Measurements from ENCODE around the gene PSMB7.

Gene PSMB7

DNA sequence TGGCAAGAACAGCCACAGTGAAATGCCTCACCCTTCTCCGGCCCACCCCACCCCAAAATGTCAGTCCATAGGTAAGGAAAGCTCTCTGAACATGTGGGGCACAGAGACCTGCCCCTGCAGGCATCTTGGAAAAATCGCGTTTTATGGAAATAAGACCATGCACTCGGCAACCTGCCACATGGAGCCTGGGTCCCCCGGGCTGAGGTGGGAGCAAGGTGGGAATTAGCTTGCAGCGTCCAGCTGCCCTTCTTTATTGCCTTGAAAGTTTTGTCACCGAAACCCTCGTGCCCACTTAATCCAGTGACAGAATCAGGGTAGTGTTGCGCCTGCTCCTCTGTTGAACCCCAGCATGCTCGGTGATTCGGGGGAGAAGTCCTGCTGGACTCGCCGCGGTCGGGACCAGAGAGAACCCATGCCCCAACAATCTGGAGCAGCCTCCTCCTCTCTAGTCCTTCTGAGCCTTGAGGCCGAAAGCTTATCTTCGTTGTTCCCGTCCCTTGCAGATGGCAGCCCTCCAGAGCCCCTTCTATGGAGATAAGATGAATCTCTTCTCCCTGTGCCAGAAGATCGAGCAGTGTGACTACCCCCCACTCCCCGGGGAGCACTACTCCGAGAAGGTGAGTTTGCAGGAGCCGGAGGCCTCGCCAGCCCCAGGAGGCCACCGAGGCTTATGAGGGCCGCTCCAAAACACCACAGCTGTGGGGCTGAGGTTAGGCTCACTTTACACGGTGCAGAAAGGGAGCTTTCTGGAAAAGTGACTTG, 67.9 kb downstream of the PSMB7 start:
- DNase-seq (ENCODE audit: extremely low read depth in 1 of 2, low read depth in 1 of 2): no peak

DNA sequence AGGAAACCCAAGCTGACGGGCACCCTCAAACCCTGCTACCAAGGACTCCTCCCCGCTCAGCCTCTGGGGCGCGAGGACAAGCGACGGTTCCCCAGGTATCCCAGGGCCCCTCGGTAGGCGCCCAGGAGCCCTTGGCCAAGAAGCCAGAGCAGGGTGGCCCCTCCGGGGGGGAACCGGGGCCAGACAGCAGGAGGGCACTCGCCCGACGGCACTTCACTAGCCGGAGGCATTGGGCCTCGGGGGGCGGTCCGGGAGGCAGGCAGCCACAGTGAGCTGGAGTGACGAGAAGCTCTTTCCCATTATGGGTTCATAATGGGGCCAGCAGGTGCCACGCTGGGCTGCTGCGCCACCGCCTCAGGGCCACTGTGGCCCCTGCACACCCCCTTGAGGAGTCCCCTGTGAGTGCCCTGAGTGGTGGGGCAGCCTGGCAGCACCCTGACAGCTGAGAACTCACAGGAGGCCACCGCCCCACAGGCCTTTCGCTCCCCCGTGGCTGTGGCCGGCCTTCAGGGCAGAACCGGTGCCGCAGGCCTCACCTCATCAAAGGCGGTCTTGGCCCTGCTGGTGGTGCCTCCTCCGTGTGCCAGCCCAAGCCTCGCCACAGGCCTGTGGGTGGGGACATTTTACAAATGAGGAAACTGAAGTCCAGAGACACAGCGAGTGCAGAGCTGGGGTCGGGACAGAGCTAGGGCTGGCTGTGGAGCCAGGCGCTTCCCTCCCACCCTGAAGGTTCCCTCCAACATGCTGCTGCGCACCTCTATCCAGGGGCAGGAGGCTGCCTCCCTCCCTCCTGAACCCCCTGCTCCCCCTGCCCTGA, 68.7 kb downstream of the PSMB7 start:
- no peak for DNase-seq (ENCODE audit: extremely low read depth in 1 of 2, low read depth in 1 of 2)

DNA sequence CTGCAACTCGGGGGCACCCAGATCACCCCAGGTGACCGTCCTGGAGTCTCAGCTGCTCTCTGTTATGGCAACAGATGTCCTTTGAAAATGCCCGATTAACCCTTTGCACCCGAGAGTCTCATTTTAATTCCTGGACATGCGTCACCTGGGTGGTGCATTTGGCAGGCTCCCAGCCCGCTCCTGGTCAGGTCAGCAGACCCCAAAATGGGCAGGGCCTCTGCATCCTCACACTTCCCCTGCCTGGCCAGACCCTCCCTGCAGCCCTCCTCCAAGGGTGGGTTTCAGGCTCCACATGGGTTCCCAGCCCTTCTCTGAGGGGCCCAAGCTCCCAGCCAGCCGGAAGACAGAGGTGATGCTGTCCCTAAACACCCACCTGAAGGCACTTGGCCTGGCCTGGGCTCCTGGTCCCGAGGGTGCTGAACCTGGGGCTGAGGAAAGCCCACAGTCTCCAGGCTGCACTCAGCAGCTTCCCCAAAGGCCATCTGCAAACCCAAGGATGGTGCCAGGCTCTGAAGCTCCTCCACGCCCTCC, 69.4 kb downstream of the PSMB7 start:
- no peak for DNase-seq (ENCODE audit: extremely low read depth in 1 of 2, low read depth in 1 of 2)

DNA sequence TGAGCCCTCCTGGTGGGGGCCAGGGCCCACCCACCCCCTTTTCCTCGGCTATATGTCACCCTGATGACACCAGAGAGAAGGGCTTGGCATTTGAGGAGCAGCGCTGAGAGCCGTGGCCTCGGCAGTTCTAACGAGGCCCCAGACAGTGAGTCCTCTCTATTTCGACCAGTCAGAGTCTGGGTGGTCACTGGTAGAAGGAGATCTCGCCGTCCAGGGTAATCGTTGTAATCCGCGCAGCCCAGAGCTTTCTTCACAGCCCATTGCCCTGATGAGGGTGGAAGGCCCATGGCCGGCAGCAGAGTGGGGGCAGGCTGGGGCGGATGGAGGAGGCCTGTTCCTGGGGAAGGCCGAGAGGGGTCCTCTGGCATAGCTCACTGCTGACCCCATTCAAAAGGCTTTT, 70.2 kb downstream of the PSMB7 start:
- DNase-seq (ENCODE audit: extremely low read depth in 1 of 2, low read depth in 1 of 2): no peak

DNA sequence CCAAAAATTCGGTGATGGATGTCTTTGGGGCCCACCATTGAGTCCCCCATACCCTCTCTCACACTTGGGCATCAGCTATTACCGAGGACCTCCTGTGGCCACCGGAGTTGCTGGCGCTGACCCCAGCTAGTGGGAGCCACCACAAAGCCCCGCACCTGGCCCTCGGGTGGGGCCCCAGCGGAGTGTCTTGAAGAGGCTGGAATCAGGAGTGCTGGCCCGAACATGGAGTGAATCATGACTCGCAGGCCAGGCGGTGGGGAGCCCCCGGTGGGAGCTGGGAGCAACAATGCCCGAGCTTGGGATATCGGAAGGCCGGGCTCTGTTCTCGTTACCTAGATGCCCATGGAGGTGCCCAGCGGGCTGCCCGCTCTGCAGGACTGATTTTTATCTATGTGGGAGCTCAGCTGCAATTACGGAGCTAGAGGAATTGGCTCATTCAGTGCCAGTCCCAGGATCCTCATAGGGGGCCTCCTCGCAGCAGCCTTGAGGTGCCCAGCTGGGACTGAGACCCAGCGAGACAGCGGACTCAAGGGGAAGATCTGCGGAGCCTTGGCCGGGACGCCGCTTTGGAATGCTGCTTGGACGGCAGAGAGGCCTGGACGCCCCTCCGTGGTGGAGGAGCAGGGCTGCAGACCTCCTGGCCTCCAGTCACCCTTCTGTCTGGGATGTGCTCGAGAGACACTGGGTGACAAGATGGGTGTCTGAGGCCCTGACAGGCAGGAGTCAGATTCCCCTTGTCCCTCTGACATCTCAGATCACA, 70.8 kb downstream of the PSMB7 start:
- no peak for DNase-seq (ENCODE audit: extremely low read depth in 1 of 2, low read depth in 1 of 2)

DNA sequence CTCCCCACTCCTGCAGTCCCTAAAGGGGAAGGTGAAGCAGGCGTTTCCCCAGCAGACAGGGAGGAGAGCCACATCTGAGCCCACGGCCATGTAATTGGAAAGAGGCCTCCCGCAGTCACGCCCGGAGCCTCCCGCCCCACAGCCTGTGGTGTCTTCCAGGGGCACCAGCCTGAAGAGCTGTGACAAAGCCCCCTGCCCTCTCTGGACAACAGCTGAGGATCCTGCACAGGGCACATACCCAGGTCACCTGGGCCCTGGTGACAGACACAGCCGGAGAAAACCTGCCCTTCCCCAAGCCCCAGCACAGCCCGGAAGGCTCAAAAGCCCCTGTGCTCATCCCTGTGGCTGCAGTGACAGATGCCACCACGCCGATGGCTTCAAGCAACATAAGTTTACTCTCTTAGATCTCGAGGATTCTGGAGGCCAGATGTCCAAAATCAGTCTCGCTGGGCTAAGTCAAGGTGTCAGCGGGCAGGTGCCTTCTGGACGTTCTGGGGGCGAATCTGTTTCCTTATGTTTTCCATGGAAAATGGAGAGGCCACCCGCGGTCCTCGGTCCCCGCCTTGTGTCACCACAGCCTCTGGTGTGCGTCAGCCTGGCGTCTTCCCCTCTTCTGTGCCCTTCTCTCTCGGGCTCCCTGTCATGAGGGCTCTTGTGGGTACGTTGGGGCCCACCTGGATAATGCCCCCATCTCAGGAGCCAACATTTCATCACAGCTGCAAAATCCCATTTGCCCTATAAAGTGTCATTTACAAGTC, 71.5 kb downstream of the PSMB7 start:
- DNase-seq (ENCODE audit: extremely low read depth in 1 of 2, low read depth in 1 of 2): no peak

DNA sequence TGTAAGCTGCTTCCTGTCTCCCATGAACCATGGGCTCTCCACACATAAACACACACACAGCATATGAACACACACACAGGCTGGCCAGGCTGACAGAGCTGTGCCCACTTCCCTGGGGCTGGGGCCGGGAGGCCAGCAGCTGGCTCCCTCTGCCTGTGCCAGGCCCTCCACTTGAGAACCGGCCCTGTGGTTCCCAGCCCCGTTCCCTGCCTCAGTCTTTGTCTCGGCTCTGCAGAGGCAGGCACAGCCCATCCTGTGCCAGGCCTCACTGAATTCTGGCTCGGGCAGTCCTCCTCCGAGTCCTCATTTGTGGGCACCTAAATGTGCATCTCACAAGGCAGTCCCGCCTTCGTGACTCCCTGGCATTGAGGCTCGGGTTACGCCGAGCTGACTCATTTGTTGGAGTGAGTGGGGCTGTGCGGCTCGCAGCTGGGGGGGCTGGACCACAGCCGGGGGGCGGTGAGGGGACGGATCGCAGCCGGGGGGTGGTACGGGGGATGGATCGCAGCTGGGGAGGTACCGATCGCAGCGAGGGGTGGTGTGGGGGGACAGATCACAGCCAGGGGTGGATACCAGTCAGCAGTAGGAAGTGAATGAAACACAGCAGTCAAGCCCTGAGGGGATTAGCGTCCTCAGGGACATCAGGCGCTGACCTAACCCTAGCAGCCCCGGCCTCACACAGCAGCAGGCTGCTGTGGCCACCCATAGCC, 72.3 kb downstream of the PSMB7 start:
- DNase-seq (ENCODE audit: extremely low read depth in 1 of 2, low read depth in 1 of 2): no peak

DNA sequence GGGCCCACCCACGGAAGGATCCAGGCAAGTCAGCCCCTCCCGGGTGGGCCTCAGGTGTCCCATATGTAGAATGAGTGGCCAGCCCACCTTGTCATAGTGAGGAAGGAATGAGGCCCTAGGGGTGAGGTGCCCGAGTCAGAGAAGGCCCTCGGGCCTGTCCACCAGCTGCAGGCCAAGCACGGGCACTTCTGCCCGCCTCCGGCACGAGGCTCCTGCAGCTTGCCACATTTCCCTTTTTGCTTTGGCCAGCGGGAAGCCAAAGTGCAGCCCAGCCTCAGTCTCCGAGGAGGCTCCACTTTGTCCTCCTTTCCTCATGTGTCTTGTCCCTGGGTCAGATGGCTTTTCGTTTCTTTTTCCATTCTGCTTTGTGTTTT, 72.9 kb downstream of the PSMB7 start:
- no peak for DNase-seq (ENCODE audit: extremely low read depth in 1 of 2, low read depth in 1 of 2)

DNA sequence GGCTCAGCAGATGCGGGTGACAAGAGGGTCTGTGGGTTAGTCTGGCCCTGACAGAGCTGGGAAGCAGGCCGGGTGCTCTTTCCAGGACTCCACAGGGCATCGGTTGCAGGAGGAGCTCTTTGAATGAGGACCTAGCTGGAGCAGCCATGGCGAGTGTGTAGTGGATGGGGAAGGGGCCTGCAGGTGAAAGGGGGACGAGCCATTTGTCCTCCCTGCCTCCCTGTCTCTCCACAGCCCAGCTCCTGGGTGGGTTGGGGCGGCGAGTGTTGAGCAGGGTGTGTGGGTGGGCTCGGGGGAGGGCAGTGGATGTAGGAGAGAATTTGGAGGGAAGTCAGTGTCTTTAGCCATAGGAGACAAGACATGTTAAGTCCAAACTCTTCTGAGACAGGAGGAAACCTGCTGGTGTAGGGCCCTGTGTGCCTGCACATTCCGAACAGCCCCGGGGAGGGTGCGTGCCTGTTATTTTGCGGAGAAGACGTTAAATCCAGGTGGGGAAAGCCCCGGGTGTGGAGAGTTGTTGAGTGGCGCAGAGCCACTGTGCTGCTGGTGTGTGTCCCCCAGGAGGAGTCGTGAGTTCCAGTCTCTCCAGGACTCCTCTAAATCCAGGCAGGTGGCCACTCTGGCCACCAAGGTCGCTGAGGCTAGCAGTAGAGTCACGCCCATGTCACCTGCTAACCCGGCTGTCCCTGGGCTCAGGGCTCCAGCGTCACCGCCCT, 73.6 kb downstream of the PSMB7 start:
- DNase-seq (ENCODE audit: extremely low read depth in 1 of 2, low read depth in 1 of 2): no peak

DNA sequence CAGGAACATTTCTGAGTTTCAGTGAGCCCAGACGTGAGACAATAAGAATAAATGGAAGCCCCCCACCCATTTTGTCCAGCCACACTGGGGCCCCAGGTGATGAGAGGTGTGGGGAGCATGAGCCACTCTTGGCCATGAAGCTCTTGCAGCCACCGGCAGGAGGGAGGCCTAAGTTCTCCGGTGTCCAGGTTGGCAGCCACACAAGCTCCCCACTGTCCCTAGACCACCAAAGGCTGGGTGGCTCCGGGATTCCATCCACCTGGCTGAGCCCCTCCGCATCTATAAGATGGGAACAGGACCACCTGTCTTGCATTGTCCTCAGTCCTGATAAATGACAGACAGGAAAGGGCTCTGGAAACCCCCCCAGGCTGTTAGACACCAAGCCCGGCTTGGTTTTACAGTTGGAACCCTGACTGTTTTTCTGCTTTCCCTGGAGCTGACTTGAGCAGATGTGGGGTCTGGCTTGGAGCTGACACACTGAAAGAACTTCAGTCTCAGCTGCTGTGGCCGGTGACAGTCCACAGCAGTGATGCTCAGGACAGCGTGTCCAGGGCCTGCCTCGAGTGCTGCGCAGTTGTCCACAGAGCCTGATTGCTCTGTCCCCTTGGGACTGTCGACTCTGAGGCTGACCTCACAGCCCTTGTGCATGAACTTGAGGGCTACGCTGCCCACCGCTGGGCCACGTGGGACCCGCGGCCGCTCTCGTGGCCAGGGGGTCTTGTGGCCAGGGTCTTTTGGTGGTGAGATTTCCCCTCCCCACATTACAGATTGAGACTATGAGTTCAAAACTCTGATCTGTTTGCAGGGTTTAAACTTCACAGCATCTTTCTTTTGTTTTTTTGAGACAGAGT, 74.8 kb downstream of the PSMB7 start:
- no peak for DNase-seq (ENCODE audit: extremely low read depth in 1 of 2, low read depth in 1 of 2)

DNA sequence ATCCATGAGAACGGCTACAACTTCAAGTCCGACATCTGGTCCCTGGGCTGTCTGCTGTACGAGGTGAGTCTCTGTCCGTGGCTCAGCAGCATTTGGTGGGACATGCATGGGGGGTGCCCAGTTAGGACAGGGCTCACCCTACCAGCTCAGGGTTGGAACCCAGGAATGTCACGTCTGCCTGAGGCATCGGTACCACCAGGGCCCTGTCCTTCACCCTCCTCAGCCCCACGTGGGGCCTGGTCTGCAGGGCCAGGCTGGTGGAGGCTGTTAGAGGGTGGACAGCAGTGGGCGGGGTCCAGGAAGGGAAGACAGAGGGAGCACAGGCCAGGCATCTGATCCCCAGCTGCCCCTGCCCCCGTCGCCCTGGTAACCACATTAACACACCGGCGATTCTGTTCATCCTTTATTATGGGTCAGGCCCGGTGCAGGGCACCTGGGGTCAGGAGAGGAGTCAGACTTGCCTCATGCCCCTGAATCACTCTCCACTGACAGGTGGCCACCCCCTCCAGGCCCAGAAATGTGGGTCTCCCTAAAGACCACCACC, 75.6 kb downstream of the PSMB7 start:
- no peak for DNase-seq (ENCODE audit: extremely low read depth in 1 of 2, low read depth in 1 of 2)

DNA sequence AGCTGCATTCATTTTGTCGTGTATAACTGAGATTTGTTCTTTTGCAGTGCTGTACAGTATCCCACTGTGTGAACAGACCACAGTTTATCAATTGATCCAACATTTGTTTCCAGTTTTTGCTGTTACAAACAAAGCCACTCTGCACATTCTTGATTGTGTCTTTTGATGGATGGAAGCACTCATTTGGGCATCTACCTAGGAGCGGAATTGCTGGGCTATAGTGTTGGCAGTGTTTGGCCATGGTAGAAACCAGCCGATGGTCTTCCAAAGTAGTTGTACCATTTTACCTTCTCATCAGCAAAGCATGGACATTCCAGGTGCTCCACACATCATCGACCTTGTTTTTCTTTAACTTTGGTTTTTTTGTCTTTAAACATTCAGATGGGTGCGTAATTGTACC, 77.7 kb downstream of the PSMB7 start:
- no peak for DNase-seq (ENCODE audit: extremely low read depth in 1 of 2, low read depth in 1 of 2)

DNA sequence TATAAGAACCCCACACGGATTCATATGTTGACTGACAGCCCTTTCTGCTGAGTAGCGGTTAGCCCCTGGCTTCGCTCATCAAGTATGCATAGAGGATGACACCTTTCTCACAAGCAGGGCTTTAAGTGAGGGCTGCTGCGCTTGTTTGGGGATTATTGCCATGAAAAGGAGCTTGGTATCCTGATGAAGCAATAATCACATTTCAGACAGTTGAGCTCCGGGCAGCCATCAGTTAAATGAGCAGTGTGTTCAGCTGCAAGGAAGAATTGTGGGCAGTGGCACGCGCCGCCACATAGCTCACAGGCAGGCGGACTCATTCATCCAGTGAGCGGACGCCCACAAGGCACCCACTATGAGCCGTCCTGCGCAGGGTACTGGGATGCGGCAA, 79.9 kb downstream of the PSMB7 start:
- no peak for DNase-seq (ENCODE audit: extremely low read depth in 1 of 2, low read depth in 1 of 2)

DNA sequence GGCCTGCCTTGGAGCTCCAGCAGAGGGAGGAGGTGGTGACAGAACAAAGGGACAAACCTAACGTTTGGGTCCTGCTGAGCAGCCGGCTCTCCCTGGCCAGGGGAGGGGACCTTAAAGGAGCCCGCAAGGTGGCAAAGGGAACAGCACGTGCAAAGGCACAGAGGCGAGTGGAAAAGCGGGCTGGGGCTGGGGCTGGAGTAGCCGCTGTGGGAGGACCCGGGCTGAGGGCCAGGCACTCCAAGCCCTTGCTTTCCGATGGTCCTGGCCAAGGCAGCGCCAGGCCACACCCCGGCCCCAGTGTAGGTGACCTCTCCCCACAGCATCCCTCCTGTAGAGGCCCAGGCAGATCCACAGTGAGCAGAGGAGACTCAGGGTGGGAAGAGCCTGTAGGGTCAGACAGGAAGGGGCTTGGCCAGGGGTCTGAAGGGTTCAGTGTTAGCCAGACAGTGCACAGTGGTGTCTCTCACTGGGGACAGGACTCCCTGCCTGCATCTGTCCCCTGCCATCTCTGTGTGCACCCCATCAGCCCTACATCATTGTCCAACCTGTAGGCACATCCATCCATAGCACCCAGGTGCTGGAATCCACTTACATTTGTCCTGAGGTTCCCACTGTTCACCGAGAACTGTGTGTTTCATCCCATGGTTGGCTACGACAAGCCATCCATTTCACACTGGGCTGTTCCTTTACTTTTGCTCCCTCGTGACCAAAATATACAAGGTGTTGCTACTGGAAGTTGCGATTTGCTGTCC, 80.5 kb downstream of the PSMB7 start:
- DNase-seq (ENCODE audit: extremely low read depth in 1 of 2, low read depth in 1 of 2): no peak

DNA sequence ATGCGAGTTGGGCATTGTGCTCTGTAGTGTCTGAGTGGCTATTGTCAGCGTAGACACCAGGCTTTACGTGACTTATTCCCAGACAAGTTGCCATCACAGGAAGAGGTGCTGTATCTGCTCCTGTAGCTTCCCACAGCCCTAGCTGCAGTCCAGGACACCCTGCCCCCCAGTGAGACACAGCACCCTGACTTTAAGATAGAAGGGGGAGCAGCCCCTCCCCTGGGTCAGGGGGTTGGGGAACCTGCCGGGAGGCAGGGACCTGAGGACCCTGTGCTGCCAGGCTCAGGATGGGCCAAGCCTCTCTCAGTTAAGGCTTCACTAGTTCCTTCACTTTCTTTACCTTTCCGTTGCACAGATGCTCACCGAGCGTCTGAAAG, 82.1 kb downstream of the PSMB7 start:
- no peak for DNase-seq (ENCODE audit: extremely low read depth in 1 of 2, low read depth in 1 of 2)

DNA sequence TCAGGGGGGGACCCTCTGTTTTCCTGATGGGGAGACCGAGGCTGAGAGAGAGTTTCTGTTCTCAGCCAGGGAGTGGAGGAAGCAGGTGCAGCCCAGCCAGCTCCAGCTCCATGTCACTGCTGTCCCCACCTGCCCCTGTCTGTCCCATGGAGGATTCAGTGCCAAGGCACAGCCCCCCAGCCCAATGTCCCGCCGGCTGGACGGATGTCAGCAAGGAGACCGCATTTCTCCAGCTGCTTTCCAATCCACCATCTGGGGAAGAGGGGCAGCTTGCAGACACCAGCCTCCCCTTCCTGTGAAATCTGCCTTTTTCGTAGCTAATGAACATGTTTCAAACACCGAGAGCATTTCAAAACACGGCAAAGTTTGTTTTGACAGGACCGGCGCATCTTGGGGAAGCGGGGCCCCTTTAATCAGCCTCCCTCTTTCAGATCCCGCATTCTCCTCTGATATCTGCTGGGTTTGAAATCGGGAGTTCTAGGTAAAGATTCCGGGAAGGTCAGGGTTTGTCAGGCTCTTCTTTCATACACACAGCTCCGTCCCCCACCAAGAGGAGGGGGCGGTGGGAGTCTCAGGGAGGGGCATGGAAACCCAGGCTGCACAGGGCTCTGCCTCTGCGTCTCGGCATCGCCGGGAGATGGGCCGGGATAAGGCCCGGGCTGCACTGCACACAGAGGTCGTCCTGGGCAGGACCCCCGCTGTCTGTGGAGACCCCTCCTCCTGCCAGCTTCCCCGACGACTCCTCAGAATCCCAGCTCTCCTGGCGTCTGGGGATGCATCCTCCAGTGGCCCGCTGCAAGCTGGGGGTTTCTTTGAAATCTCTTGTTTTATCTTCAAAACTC, 82.7 kb downstream of the PSMB7 start:
- no peak for DNase-seq (ENCODE audit: extremely low read depth in 1 of 2, low read depth in 1 of 2)

DNA sequence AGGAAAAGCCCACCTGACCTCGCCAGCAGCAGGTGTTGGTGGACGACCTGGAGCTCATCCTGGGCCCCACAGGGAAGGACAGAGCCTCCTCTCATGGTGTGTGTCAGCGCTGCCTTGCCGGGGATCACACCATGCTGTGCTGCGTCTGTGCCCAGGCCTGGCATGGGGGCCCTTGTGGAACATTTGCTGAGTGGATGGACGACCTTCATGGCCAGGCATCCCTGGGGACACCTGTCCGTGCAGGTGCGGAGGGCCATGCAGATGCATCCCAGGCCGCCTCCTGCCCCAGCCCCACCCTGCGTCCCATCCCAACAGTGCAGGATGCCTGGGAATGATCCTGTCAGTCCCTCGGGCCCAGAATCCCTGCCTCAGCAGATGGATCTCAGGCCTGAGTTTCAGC, 83.7 kb downstream of the PSMB7 start:
- DNase-seq (ENCODE audit: extremely low read depth in 1 of 2, low read depth in 1 of 2): no peak

All from stimulated activated CD8-positive, alpha-beta memory T cell treated with anti-CD3 and anti-CD28 coated beads, Interleukin-7, amount 100 ng/mL, for 48 hours (primary cell).